Prostate gland (tissue), 2 donors: ENCODE data around the gene TMEM41B.

Source experiments
- CTCF ChIP-seq, 4 experiments: fragments of 200-600 bp in 2 of 4; fragments of 450-650 bp in 2 of 4; sonication (generic) in 2 of 4; IDR thresholded peaks; 1 replicate in 3 of 4; 2 replicates in 1 of 4; pipeline ENCODE4 v1.5.1; 2016 to 2019; ENCODE audit warnings: antibody characterized with exemption in 4 of 4, mild to moderate bottlenecking in 2 of 4, moderate library complexity in 2 of 4
- POLR2A ChIP-seq: fragments of 450-650 bp; IDR thresholded peaks from one replicate; pipeline ENCODE4 v1.6.1; 2016; ENCODE audit warnings: antibody characterized with exemption, mild to moderate bottlenecking
- POLR2AphosphoS5 ChIP-seq: sonication (generic); formaldehyde crosslinking; IDR thresholded peaks from one replicate; pipeline ENCODE4 v1.6.1; 2017; ENCODE audit warnings: antibody characterized with exemption

GRCh38 chr11:9264316-9265210 is 49.8 kb downstream of the TMEM41B start:
- no peak for TF ChIP-seq CTCF (IDR thresholded peaks at IDR 0.05)
- peak; percentile 54 for TF ChIP-seq POLR2AphosphoS5
- TF ChIP-seq POLR2A, result no peak
